ENCODE data around the gene MID1IP1.
A peak's percentile ranks its signal among the peaks of the same experiment; 100 is the strongest.

Gene MID1IP1

DNA sequence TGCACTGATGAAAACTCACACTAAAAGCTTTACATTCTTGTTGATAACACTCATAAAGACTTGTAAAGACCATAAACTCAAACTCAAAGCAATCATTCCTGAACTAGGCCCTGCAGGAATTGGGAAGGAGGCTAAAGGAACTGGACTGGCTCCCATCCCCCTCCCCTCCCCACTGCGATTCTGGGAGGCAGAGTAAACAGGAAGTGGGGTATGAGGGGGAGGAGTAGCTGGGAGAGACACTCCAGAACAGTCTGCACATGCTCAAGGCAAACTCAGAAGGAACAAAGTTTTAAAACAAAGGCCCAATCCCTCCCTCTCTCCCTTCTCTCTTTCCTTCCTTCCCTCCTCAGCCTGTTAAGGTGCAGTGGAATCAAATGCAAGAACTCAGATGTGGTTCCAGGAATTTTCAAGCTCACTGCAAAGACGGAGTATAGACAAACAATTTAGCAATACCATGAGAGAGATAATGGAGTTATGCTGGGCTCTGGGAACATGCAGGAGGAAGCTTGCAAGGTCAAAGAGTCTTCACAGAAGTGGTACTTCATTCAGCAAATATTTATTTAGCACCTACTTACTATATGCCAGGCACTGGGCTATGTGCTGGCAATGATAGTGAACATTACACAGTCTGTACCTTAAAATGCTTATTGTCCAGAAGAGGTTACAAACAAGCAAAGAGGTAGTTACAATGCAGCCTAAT, 15.9 kb downstream of the MID1IP1 start:
- H3K4me2 ChIP-seq (ENCODE audit: low read length): no peak overlapping the region
- H3F3A ChIP-seq (ENCODE audit: control insufficient read depth, insufficient read depth): no peaks in the 10 kb centered on the region
- no peaks in the 10 kb centered on the region for H4K20me1 ChIP-seq (ENCODE audit: control insufficient read depth, insufficient read depth, low read depth, low read length)
- no peaks in the 10 kb centered on the region for H3K79me2 ChIP-seq (ENCODE audit: control insufficient read depth, low read length)
- no peaks in the 10 kb centered on the region for H3K27me3 ChIP-seq (ENCODE audit: control insufficient read depth, low read length)
- peak overlapping the region; percentile 27 for H3K4me3 ChIP-seq (ENCODE audit: low read length)
- H3K9me2 ChIP-seq (replicated peaks; ENCODE audit: control insufficient read depth, low read length): no peaks in the 10 kb centered on the region
- H3K36me3 ChIP-seq (ENCODE audit: control insufficient read depth, low read length): no peaks in the 10 kb centered on the region
- no peak overlapping the region for H3K27ac ChIP-seq (ENCODE audit: low read depth, low read length)
- peaks cover 14% of the 10 kb centered on the region for H3K4me1 ChIP-seq (ENCODE audit: control insufficient read depth, low read length)
- TF ChIP-seq, protein P1, sequence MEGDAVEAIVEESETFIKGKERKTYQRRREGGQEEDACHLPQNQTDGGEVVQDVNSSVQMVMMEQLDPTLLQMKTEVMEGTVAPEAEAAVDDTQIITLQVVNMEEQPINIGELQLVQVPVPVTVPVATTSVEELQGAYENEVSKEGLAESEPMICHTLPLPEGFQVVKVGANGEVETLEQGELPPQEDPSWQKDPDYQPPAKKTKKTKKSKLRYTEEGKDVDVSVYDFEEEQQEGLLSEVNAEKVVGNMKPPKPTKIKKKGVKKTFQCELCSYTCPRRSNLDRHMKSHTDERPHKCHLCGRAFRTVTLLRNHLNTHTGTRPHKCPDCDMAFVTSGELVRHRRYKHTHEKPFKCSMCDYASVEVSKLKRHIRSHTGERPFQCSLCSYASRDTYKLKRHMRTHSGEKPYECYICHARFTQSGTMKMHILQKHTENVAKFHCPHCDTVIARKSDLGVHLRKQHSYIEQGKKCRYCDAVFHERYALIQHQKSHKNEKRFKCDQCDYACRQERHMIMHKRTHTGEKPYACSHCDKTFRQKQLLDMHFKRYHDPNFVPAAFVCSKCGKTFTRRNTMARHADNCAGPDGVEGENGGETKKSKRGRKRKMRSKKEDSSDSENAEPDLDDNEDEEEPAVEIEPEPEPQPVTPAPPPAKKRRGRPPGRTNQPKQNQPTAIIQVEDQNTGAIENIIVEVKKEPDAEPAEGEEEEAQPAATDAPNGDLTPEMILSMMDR (IDR thresholded peaks at IDR 0.05; ENCODE audit: low read depth, low read length, poor library complexity, severe bottlenecking): no peak
- 0 out of 2 replicates have a peak, but pooled peaks cover 6% of the 10 kb centered on the region for H3K9me3 ChIP-seq (ENCODE audit: control insufficient read depth, insufficient read depth, low read length)

- H3F3A ChIP-seq (ENCODE audit: control insufficient read depth, insufficient read depth): no peaks in the 10 kb centered on the region
- H3K79me2 ChIP-seq (ENCODE audit: control insufficient read depth, low read length): no peaks in the 10 kb centered on the region
- 0 out of 2 replicates have a peak, but pooled peaks cover 6% of the 10 kb centered on the region for H3K9me3 ChIP-seq (ENCODE audit: control insufficient read depth, insufficient read depth, low read length)
- no peak overlapping the region for H3K27ac ChIP-seq (ENCODE audit: low read depth, low read length)
- no peaks in the 10 kb centered on the region for H3K9me2 ChIP-seq (replicated peaks; ENCODE audit: control insufficient read depth, low read length)
- H3K36me3 ChIP-seq (ENCODE audit: control insufficient read depth, low read length): no peaks in the 10 kb centered on the region
- H3K27me3 ChIP-seq (ENCODE audit: control insufficient read depth, low read length): no peaks in the 10 kb centered on the region
- TF ChIP-seq, protein P1 (IDR thresholded peaks at IDR 0.05; ENCODE audit: low read depth, low read length, poor library complexity, severe bottlenecking): no peak
- no peak for TF ChIP-seq EZH2phosphoT487 (IDR thresholded peaks at IDR 0.05; ENCODE audit: borderline replicate concordance, low read length)
- no peaks in the 10 kb centered on the region for H4K20me1 ChIP-seq (ENCODE audit: control insufficient read depth, insufficient read depth, low read depth, low read length)
- no peak overlapping the region for H3K4me3 ChIP-seq (ENCODE audit: low read length)
- H3K4me1 ChIP-seq (ENCODE audit: control insufficient read depth, low read length): peaks cover 14% of the 10 kb centered on the region
- H3K4me2 ChIP-seq (ENCODE audit: low read length): no peak overlapping the region
Observed at GRCh38 chrX:38819163-38819562, 17.9 kb downstream of the MID1IP1 start.

- no peak overlapping the region for H3K4me3 ChIP-seq (ENCODE audit: low read length)
- no peaks in the 10 kb centered on the region for H3K27me3 ChIP-seq (ENCODE audit: control insufficient read depth, low read length)
- no peaks in the 10 kb centered on the region for H3F3A ChIP-seq (ENCODE audit: control insufficient read depth, insufficient read depth)
- H3K9me3 ChIP-seq (ENCODE audit: control insufficient read depth, insufficient read depth, low read length): 0 out of 2 replicates have a peak, but pooled peaks cover 6% of the 10 kb centered on the region
- TF ChIP-seq, protein P1 (IDR thresholded peaks at IDR 0.05; ENCODE audit: low read depth, low read length, poor library complexity, severe bottlenecking): no peak
- no peak for TF ChIP-seq EZH2phosphoT487 (IDR thresholded peaks at IDR 0.05; ENCODE audit: borderline replicate concordance, low read length)
- no peaks in the 10 kb centered on the region for H3K9me2 ChIP-seq (replicated peaks; ENCODE audit: control insufficient read depth, low read length)
- H3K4me2 ChIP-seq (ENCODE audit: low read length): no peak overlapping the region
- H3K36me3 ChIP-seq (ENCODE audit: control insufficient read depth, low read length): no peaks in the 10 kb centered on the region
- no peaks in the 10 kb centered on the region for H4K20me1 ChIP-seq (ENCODE audit: control insufficient read depth, insufficient read depth, low read depth, low read length)
- no peak overlapping the region for H3K27ac ChIP-seq (ENCODE audit: low read depth, low read length)
- no peaks in the 10 kb centered on the region for H3K79me2 ChIP-seq (ENCODE audit: control insufficient read depth, low read length)
- peaks cover 14% of the 10 kb centered on the region for H3K4me1 ChIP-seq (ENCODE audit: control insufficient read depth, low read length)
Observed at GRCh38 chrX:38819709-38820108, 18.4 kb downstream of the MID1IP1 start.

All from DOHH2 (cell line).